ENCODE data around the gene KCNH5.

DNA sequence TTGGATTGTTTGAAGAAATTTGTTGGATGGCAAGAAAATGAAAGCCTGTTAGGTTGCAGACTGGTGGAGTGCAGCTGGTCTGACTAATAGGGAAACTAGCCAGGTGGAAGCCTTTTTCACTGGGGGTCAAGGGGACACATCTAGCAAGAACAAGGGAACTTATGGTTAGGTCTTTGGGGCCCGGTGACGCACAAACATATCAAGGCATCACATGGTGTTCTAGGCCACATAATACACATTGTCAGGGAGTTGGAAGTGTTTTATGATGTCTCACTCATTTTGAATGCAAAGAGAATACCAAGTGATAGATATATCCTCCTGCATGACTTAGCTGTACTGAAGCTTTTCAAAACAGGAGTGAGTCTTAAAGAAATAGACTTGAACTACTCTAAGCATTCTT is 351.2 kb downstream of the KCNH5 start:
- TF ChIP-seq, protein P1, sequence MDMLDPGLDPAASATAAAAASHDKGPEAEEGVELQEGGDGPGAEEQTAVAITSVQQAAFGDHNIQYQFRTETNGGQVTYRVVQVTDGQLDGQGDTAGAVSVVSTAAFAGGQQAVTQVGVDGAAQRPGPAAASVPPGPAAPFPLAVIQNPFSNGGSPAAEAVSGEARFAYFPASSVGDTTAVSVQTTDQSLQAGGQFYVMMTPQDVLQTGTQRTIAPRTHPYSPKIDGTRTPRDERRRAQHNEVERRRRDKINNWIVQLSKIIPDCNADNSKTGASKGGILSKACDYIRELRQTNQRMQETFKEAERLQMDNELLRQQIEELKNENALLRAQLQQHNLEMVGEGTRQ (CRISPR knock-in tag; IDR thresholded peaks at IDR 0.05), result no peak
- TF ChIP-seq AR (CRISPR knock-in tag; IDR thresholded peaks at IDR 0.05), result no peak
- no peak for TF ChIP-seq KAT7 (CRISPR knock-in tag; IDR thresholded peaks at IDR 0.05; ENCODE audit: borderline replicate concordance)
- TF ChIP-seq, protein P2, sequence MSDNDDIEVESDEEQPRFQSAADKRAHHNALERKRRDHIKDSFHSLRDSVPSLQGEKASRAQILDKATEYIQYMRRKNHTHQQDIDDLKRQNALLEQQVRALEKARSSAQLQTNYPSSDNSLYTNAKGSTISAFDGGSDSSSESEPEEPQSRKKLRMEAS (CRISPR knock-in tag; IDR thresholded peaks at IDR 0.05), result no peak
- no peak for TF ChIP-seq NR3C1 (CRISPR knock-in tag; conservative IDR thresholded peaks at IDR 0.05; ENCODE audit: low read depth)
- TF ChIP-seq CTCF (IDR thresholded peaks at IDR 0.05), result no peak
- TF ChIP-seq, protein P3, sequence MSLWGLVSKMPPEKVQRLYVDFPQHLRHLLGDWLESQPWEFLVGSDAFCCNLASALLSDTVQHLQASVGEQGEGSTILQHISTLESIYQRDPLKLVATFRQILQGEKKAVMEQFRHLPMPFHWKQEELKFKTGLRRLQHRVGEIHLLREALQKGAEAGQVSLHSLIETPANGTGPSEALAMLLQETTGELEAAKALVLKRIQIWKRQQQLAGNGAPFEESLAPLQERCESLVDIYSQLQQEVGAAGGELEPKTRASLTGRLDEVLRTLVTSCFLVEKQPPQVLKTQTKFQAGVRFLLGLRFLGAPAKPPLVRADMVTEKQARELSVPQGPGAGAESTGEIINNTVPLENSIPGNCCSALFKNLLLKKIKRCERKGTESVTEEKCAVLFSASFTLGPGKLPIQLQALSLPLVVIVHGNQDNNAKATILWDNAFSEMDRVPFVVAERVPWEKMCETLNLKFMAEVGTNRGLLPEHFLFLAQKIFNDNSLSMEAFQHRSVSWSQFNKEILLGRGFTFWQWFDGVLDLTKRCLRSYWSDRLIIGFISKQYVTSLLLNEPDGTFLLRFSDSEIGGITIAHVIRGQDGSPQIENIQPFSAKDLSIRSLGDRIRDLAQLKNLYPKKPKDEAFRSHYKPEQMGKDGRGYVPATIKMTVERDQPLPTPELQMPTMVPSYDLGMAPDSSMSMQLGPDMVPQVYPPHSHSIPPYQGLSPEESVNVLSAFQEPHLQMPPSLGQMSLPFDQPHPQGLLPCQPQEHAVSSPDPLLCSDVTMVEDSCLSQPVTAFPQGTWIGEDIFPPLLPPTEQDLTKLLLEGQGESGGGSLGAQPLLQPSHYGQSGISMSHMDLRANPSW (CRISPR knock-in tag; conservative IDR thresholded peaks at IDR 0.05; ENCODE audit: low read depth), result no peak
- TF ChIP-seq IRF1 (CRISPR knock-in tag; IDR thresholded peaks at IDR 0.05), result no peak
- no peak for TF ChIP-seq FOXP1 (CRISPR knock-in tag; IDR thresholded peaks at IDR 0.05; ENCODE audit: borderline replicate concordance)
- no peak for TF ChIP-seq GABPB1 (CRISPR knock-in tag; IDR thresholded peaks at IDR 0.05)
